Immature natural killer cell (primary cell): Measurements from ENCODE around the gene ITGA7. TPM values are rescaled to one million over a fixed set of nuclear protein-coding genes. Genes with fewer than 3 reads are reported as not detected.

Source experiments
- DNase-seq, 3 donors: peaks; one replicate each; pipeline ENCODE4 v3.0.0; 2022; ENCODE audit warnings: mixed read lengths in 1 of 3
- H3K27ac Mint-ChIP-seq, 6 donors: one replicate each; pipeline ENCODE4 v1.8.0; 2020; ENCODE audit warnings: mixed read lengths in 6 of 6, mild to moderate bottlenecking in 5 of 6, inconsistent platforms in 4 of 6, moderate library complexity in 3 of 6
- H3K27me3 Mint-ChIP-seq, 3 donors: one replicate each; pipeline ENCODE4 v1.8.0; 2020 to 2021; ENCODE audit warnings: low read depth in 3 of 3, mild to moderate bottlenecking in 3 of 3, mixed read lengths in 3 of 3, moderate library complexity in 3 of 3, inconsistent platforms in 1 of 3
- H3K36me3 Mint-ChIP-seq, 3 donors: one replicate each; pipeline ENCODE4 v1.8.0; 2020; ENCODE audit warnings: mixed read lengths in 3 of 3, inconsistent platforms in 2 of 3, mild to moderate bottlenecking in 2 of 3
- H3K4me1 Mint-ChIP-seq, 2 donors: one replicate each; pipeline ENCODE4 v1.8.0; 2020; ENCODE audit warnings: inconsistent platforms in 2 of 2, mild to moderate bottlenecking in 2 of 2, mixed read lengths in 2 of 2, moderate library complexity in 1 of 2
- H3K4me3 Mint-ChIP-seq, 5 donors: one replicate each; pipeline ENCODE4 v1.8.0; 2020; ENCODE audit warnings: mild to moderate bottlenecking in 5 of 5, mixed read lengths in 5 of 5, inconsistent platforms in 3 of 5, moderate library complexity in 3 of 5
- H3K9me3 Mint-ChIP-seq, 6 donors: one replicate each; pipeline ENCODE4 v1.8.0; 2020; ENCODE audit warnings: mild to moderate bottlenecking in 6 of 6, mixed read lengths in 6 of 6, inconsistent platforms in 4 of 6, moderate library complexity in 3 of 6
- polyA plus RNA-seq, 3 donors: library from polyadenylated mRNA; unstranded; fragments of 300-500 nt; fragmentation: Illumina TruSeq; gene quantifications; one replicate each; pipeline ENCODE4 v1.2.3, GENCODE V29; 2021

Gene ITGA7
- polyA plus RNA-seq, 3 donors from 2014 or later, result 0.31 TPM; not detected in 2

GRCh38 chr12:55741931-55742680, 34.4 kb upstream of the ITGA7 start:
- Mint-ChIP-seq H3K4me3 (peak overlapping the region; percentile 80 to 87 (median 83)), H3K4me1 (peaks cover 48 to 60% of the 10 kb centered on the region in 2 donors)

GRCh38 chr12:55739025-55739378, 31.3 kb upstream of the ITGA7 start:
- H3K27me3 Mint-ChIP-seq, result no peaks in the 10 kb centered on the region
- no peaks in the 10 kb centered on the region for H3K9me3 Mint-ChIP-seq
- H3K4me3 Mint-ChIP-seq, result peak overlapping the region; percentile 82 to 90 (median 87)
- no peaks in the 10 kb centered on the region for H3K36me3 Mint-ChIP-seq
- H3K27ac Mint-ChIP-seq, result peak overlapping the region in 5 of 6 donors; percentile 86 to 95 (median 91)
- peaks cover 39 to 42% of the 10 kb centered on the region in 2 donors for H3K4me1 Mint-ChIP-seq
- no peak for DNase-seq

More at GRCh38 chr12:55741931-55742680, 34.4 kb upstream of the ITGA7 start:
- Mint-ChIP-seq H3K27me3 (no peaks in the 10 kb centered on the region), H3K9me3 (no peaks in the 10 kb centered on the region), H3K27ac (peak overlapping the region; percentile 55 to 93 (median 79)), H3K36me3 (no peaks in the 10 kb centered on the region)
- no peak for DNase-seq

DNA sequence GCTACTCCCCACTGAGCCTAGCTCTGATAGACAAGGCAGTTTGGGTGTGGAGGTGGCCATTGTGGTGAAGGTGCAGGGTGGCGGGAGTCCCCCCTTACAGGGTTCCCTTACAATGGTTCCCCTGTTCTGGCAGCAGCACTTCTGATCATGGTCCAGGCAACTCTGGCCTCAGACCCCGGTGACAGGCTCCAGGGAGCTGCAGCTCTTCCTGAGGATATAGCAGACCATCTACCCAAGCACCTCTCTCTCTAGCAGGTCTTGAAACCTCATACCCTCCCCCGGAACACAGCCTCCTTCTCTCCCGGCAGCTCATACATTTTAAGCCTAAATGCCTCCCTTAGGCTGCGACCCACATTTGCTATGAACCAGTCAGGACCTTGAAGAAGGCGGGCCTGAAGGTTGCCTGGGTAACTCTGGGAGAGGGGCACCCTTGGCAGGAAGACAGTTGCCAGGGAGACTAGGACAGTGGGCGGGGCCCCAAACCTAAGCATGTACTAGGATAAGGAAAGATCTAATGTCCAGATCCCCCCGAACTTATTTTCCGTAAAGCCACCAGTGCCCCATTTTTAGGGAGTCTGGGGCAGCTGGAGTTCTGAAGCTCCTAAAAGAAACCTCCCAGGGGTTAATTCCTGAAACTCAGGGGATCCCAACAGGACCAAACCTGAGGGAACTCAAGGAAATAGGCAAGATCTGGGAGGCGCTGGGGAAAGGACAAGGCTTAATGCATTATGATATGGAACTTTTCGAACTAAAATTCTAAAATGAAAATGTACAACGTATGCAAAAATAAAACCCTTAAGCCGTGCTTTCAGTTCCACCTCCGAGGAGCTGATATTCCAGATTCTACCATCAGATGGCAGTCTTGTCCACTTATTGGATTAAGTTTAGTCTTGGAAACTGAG, 30.7 kb upstream of the ITGA7 start:
- Mint-ChIP-seq H3K27ac (peak overlapping the region; percentile 86 to 95 (median 92)), H3K36me3 (no peaks in the 10 kb centered on the region)

DNA sequence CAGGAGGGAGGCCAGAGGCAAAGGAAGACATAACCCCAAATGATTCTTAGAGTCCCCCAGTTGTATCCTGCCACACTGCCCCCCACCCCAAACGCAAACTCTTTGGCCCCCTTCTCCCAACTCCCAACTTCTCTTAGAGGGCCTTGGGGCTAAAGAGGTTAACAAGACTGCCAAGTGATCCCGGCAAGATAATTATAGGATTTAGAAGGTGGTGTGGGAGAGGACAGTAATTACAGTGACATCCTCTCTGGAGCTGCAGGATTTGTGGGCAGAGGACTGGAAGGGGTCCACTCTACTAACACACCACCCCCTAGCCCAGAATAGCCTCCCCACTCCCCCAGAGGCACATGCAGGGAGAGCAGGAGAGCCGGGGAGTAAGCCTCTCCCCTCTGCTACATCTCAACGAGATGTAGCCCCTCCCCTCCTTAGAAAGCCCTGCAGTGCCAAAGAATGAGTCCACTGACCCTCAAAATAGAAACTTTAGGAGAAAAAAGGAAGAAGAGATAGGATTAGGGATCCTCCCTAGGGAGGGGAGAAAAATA, 29.9 kb upstream of the ITGA7 start:
- Mint-ChIP-seq H3K27ac (peak overlapping the region; percentile 86 to 95 (median 92)), H3K27me3 (no peaks in the 10 kb centered on the region), H3K4me1 (peaks cover 33 to 36% of the 10 kb centered on the region in 2 donors), H3K4me3 (peak overlapping the region; percentile 82 to 90 (median 87)), H3K9me3 (no peaks in the 10 kb centered on the region), H3K36me3 (no peaks in the 10 kb centered on the region)
- no peak for DNase-seq

More for the DNA sequence above, 30.7 kb upstream of the ITGA7 start:
- Mint-ChIP-seq H3K27me3 (no peaks in the 10 kb centered on the region), H3K9me3 (no peaks in the 10 kb centered on the region), H3K4me3 (peak overlapping the region; percentile 82 to 90 (median 87)), H3K4me1 (peaks cover 33 to 35% of the 10 kb centered on the region in 2 donors)
- DNase-seq, result peak; percentile 76 to 81 (median 80)

DNA sequence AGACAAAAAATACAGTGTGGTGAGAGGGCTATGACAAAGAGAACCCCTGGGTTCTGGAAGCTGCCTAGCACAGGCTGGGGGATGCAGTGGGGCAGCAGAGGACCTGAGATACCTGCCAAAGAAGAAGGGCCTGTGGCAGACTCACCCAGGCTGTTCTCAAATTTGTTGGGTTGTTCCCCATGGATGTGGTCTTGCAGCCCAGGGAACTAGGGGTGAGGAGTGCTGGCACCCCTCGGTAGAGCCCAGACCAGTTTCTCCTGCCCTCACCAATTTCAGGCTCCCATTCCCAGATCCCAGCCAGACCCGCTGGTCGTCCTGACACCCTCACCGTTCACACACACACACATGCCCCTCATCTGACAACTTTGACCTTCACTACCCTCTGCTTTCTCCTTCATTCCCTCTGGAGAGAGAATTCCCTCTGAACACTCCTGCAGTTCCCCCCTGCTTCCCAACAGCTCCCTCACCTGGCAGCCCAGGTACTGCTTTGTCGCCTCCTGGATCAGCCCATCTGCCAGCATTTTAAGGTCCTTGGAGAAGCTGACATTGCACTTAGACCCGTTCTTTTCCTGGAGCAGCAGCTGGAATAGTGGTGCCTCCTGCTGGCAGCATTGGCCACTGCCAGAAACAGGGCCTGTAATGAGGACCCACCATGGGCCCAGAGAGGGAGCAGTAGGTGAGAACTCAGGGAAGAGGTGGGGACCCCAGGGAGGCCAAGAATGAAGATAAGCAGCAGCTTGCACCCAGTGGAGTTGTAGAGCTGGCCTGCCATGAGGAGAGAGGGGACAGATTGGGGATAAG, 29.3 kb upstream of the ITGA7 start:
- H3K4me3 Mint-ChIP-seq, result peak overlapping the region; percentile 63 to 87 (median 85)
- peak; percentile 47 to 56 (median 56) for DNase-seq
- peak overlapping the region; percentile 85 to 95 (median 92) for H3K27ac Mint-ChIP-seq

DNA sequence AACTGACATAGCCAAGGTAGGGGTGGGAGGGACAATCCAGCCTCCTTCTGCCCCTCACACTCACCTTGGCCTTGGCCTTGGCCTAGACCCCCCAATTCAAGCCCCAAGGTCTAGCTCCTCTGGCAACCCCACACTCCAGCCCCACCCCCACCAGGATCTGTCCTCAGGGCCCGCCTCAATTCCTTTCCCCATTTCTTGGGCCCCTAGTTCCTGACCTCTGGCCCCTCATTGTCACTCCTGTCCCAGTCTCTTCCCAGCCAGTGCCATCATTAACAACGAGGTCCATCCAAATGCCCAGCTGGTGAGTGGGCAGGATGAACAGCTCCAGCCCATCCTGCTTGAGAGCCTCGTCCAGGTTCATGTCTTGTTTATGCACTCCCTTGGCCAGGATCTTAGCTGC, 28.4 kb upstream of the ITGA7 start:
- no peaks in the 10 kb centered on the region for H3K9me3 Mint-ChIP-seq
- peak overlapping the region in 1 of 6 donors; percentile 12 for H3K27ac Mint-ChIP-seq
- H3K27me3 Mint-ChIP-seq, result no peaks in the 10 kb centered on the region
- H3K36me3 Mint-ChIP-seq, result no peaks in the 10 kb centered on the region
- DNase-seq, result no peak
- H3K4me1 Mint-ChIP-seq, result peaks cover 42 to 44% of the 10 kb centered on the region in 2 donors
- no peak overlapping the region for H3K4me3 Mint-ChIP-seq

More for the DNA sequence above, 29.3 kb upstream of the ITGA7 start:
- H3K27me3 Mint-ChIP-seq, result no peaks in the 10 kb centered on the region
- no peaks in the 10 kb centered on the region for H3K9me3 Mint-ChIP-seq
- H3K36me3 Mint-ChIP-seq, result no peaks in the 10 kb centered on the region
- peaks cover 36 to 37% of the 10 kb centered on the region in 2 donors for H3K4me1 Mint-ChIP-seq

GRCh38 chr12:55734595-55734994, 26.9 kb upstream of the ITGA7 start:
- Mint-ChIP-seq H3K9me3 (no peaks in the 10 kb centered on the region), H3K4me1 (peaks cover 57 to 58% of the 10 kb centered on the region in 2 donors), H3K36me3 (no peaks in the 10 kb centered on the region), H3K4me3 (no peak overlapping the region), H3K27me3 (peaks cover 0 to 7% (median 0%) of the 10 kb centered on the region in 3 donors), H3K27ac (no peak overlapping the region)
- no peak for DNase-seq

GRCh38 chr12:55733858-55734257, 26.2 kb upstream of the ITGA7 start:
- Mint-ChIP-seq H3K4me1 (peaks cover 59 to 60% of the 10 kb centered on the region in 2 donors), H3K27ac (no peak overlapping the region), H3K4me3 (no peak overlapping the region), H3K27me3 (peaks cover 0 to 9% (median 2%) of the 10 kb centered on the region in 3 donors), H3K9me3 (no peaks in the 10 kb centered on the region), H3K36me3 (no peaks in the 10 kb centered on the region)
- DNase-seq, result no peak

DNA sequence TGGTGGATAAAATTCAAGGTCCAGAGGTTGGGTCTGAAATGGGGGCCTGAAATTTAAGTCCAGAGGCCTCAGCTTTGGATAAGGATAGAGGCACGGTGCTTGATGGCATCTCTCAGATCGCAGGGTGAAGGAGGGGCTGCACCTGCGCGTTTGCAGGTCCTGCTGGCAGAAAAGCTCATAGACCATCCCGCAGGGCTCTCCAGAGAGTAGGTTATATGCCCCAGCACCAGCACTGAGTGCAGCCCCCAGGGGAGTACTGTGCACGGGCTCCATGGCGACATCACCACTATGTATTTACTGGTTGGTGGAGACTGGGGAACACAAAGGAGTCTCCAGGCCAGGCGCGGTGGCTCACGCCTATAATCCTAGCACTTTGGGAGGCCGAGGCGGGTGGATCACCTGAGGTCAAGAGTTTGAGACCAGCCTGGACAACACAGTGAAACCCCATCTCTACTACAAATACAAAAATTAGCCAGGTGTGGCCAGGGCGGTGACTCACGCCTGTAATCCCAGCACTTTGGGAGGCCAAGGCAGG, 25.4 kb upstream of the ITGA7 start:
- H3K27me3 Mint-ChIP-seq, result peaks cover 0 to 9% (median 2%) of the 10 kb centered on the region in 3 donors
- peak overlapping the region in 1 of 6 donors; percentile 85 for H3K27ac Mint-ChIP-seq
- no peaks in the 10 kb centered on the region for H3K36me3 Mint-ChIP-seq
- no peak overlapping the region for H3K4me3 Mint-ChIP-seq
- DNase-seq, result no peak
- no peaks in the 10 kb centered on the region for H3K9me3 Mint-ChIP-seq
- peaks cover 51 to 53% of the 10 kb centered on the region in 2 donors for H3K4me1 Mint-ChIP-seq

GRCh38 chr12:55732288-55732687, 24.6 kb upstream of the ITGA7 start:
- H3K4me3 Mint-ChIP-seq, result peak overlapping the region in 2 of 5 donors; percentile 6 to 21
- peak overlapping the region; percentile 59 to 95 (median 84) for H3K27ac Mint-ChIP-seq
- H3K36me3 Mint-ChIP-seq, result no peaks in the 10 kb centered on the region
- peaks cover 49 to 50% of the 10 kb centered on the region in 2 donors for H3K4me1 Mint-ChIP-seq
- H3K27me3 Mint-ChIP-seq, result peaks cover 0 to 9% (median 2%) of the 10 kb centered on the region in 3 donors
- H3K9me3 Mint-ChIP-seq, result no peaks in the 10 kb centered on the region
- DNase-seq, result no peak

- peak; percentile 72 to 77 (median 74) for DNase-seq
- H3K4me1 Mint-ChIP-seq, result peaks cover 54 to 64% of the 10 kb centered on the region in 2 donors
- H3K27ac Mint-ChIP-seq, result peak overlapping the region; percentile 87 to 97 (median 94)
- H3K9me3 Mint-ChIP-seq, result no peaks in the 10 kb centered on the region
- peaks cover 0 to 11% (median 4%) of the 10 kb centered on the region in 3 donors for H3K36me3 Mint-ChIP-seq
- peak overlapping the region; percentile 80 to 93 (median 88) for H3K4me3 Mint-ChIP-seq
- peaks cover 0 to 9% (median 5%) of the 10 kb centered on the region in 3 donors for H3K27me3 Mint-ChIP-seq
Observed at GRCh38 chr12:55729819-55730818, 22.4 kb upstream of the ITGA7 start.
